ENCODE data around the gene MRGPRD.

- TF ChIP-seq ZNF274 (IDR thresholded peaks at IDR 0.05; ENCODE audit: low read depth, low read length) (no peak), SUZ12 (IDR thresholded peaks at IDR 0.05; ENCODE audit: extremely low read depth, insufficient read depth, insufficient read length) (no peak)
Measured at GRCh38 chr11:69001243-69002081, 20.7 kb upstream of the MRGPRD start.
